Subcutaneous abdominal adipose tissue (tissue), 5 donors: Measurements from ENCODE around the gene BICRA.
A peak's percentile ranks its signal among the peaks of the same experiment; 100 is the strongest.
"Not testable (repeated sequence)": the region's sequence is repeated elsewhere in the genome, so short reads cannot be mapped to it uniquely, and the experiment has no call there.

ENCODE experiments used
- H3K27ac ChIP-seq: one replicate; pipeline ENCODE4 v1.7.0; 2013; ENCODE audit warnings: low read depth, mild to moderate bottlenecking, inconsistent platforms, low read length, moderate library complexity
- H3K27me3 ChIP-seq, 5 donors: one replicate each; pipeline ENCODE4 v1.7.0; 2013; ENCODE audit warnings: low read length in 5 of 5, inconsistent platforms in 1 of 5; ENCODE audit not compliant: control insufficient read depth in 5 of 5, insufficient read depth in 4 of 5
- H3K36me3 ChIP-seq, 5 donors: one replicate each; pipeline ENCODE4 v1.7.0; 2013; ENCODE audit warnings: low read length in 5 of 5; ENCODE audit not compliant: control insufficient read depth in 5 of 5, insufficient read depth in 5 of 5
- H3K4me1 ChIP-seq, 5 donors: one replicate each; pipeline ENCODE4 v1.7.0; 2013; ENCODE audit warnings: low read length in 5 of 5, mild to moderate bottlenecking in 3 of 5, moderate library complexity in 1 of 5; ENCODE audit not compliant: control insufficient read depth in 5 of 5, insufficient read depth in 5 of 5
- H3K4me3 ChIP-seq, 5 donors: one replicate each; pipeline ENCODE4 v1.7.0; 2013; ENCODE audit warnings: low read length in 5 of 5, low read depth in 1 of 5
- H3K9ac ChIP-seq, 5 donors: one replicate each; pipeline ENCODE4 v1.7.0; 2013; ENCODE audit warnings: low read length in 5 of 5, mild to moderate bottlenecking in 4 of 5, moderate library complexity in 3 of 5
- H3K9me3 ChIP-seq, 5 donors: one replicate each; pipeline ENCODE4 v1.7.0; 2013; ENCODE audit warnings: low read length in 5 of 5; ENCODE audit not compliant: control insufficient read depth in 5 of 5
- donor health status: healthy.
- donor health status: healthy.
- donor health status: healthy.
- donor health status: healthy.
- donor health status: healthy.

The BICRA gene

GRCh38 chr19:47735131-47735530, 126.2 kb downstream of the BICRA start:
- Histone ChIP-seq H3K27me3 (no peaks in the 10 kb centered on the region), H3K9me3 (no peaks in the 10 kb centered on the region), H3K4me3 (no peak overlapping the region), H3K36me3 (peaks cover 0 to 70% (median 47%) of the 10 kb centered on the region in 5 donors), H3K27ac (no peak overlapping the region), H3K4me1 (peaks cover 0 to 8% (median 6%) of the 10 kb centered on the region in 5 donors), H3K9ac (no peak overlapping the region)

GRCh38 chr19:47740866-47741519, 132.1 kb downstream of the BICRA start:
- no peak overlapping the region for H3K4me3 ChIP-seq
- no peaks in the 10 kb centered on the region for H3K9me3 ChIP-seq
- H3K9ac ChIP-seq = no peak overlapping the region
- H3K36me3 ChIP-seq = peaks cover 0 to 49% (median 39%) of the 10 kb centered on the region in 5 donors
- H3K4me1 ChIP-seq = peaks cover 14 to 36% (median 24%) of the 10 kb centered on the region in 5 donors
- peaks cover 0 to 8% (median 0%) of the 10 kb centered on the region in 5 donors for H3K27me3 ChIP-seq
- H3K27ac ChIP-seq = peak overlapping the region; percentile 99

GRCh38 chr19:47741544-47742140, 132.7 kb downstream of the BICRA start:
- H3K36me3 ChIP-seq = peaks cover 0 to 43% (median 33%) of the 10 kb centered on the region in 5 donors
- H3K4me1 ChIP-seq = peaks cover 14 to 39% (median 30%) of the 10 kb centered on the region in 5 donors
- no peak overlapping the region for H3K9ac ChIP-seq
- H3K27ac ChIP-seq = peak overlapping the region; percentile 99
- peaks cover 0 to 8% (median 0%) of the 10 kb centered on the region in 5 donors for H3K27me3 ChIP-seq
- no peaks in the 10 kb centered on the region for H3K9me3 ChIP-seq
- no peak overlapping the region for H3K4me3 ChIP-seq

- H3K9ac ChIP-seq = peak overlapping the region; percentile 56 to 98 (median 71)
- peak overlapping the region in 4 of 5 donors; percentile 18 to 56 (median 34) for H3K4me3 ChIP-seq
- H3K4me1 ChIP-seq = peaks cover 14 to 43% (median 34%) of the 10 kb centered on the region in 5 donors
- peak overlapping the region; percentile 99 for H3K27ac ChIP-seq
- H3K9me3 ChIP-seq = no peaks in the 10 kb centered on the region
- H3K27me3 ChIP-seq = peaks cover 0 to 8% (median 0%) of the 10 kb centered on the region in 5 donors
- H3K36me3 ChIP-seq = peaks cover 0 to 43% (median 38%) of the 10 kb centered on the region in 5 donors
These were observed 133.7 kb downstream of the BICRA start for GRCh38 chr19:47742634-47743033.

GRCh38 chr19:47745010-47745901, 136.3 kb downstream of the BICRA start, which contains the start of gene NOP53:
TSS of gene NOP53 (plus strand) at chr19:47745546. CDS start at chr19:47745560, 14 bp downstream.
- Histone ChIP-seq H3K9me3 (no peaks in the 10 kb centered on the region), H3K4me1 (peaks cover 14 to 43% (median 34%) of the 10 kb centered on the region in 5 donors), H3K36me3 (peaks cover 0 to 45% (median 40%) of the 10 kb centered on the region in 5 donors), H3K9ac (peak within 1 kb of the TSS; percentile 63 to 94 (median 78)), H3K4me3 (peak within 1 kb of the TSS; percentile 70 to 85 (median 75)), H3K27me3 (peaks cover 0 to 8% (median 0%) of the 10 kb centered on the region in 5 donors), H3K27ac (peak within 1 kb of the TSS; percentile 99)

GRCh38 chr19:47746129-47746528, 137.2 kb downstream of the BICRA start:
- H3K4me3 ChIP-seq = peak overlapping the region; percentile 70 to 85 (median 75)
- H3K27me3 ChIP-seq, H3K9me3 ChIP-seq, H3K27ac ChIP-seq: not testable (repeated sequence)
- peaks cover 0 to 47% (median 42%) of the 10 kb centered on the region in 5 donors for H3K36me3 ChIP-seq
- peaks cover 14 to 43% (median 34%) of the 10 kb centered on the region in 5 donors for H3K4me1 ChIP-seq
- H3K9ac ChIP-seq = peak overlapping the region in 1 of 5 donors; percentile 51

GRCh38 chr19:47749326-47749725, 140.4 kb downstream of the BICRA start:
- peaks cover 0 to 66% (median 64%) of the 10 kb centered on the region in 5 donors for H3K36me3 ChIP-seq
- H3K27me3 ChIP-seq = no peaks in the 10 kb centered on the region
- H3K4me1 ChIP-seq = peaks cover 3 to 22% (median 20%) of the 10 kb centered on the region in 5 donors
- no peak overlapping the region for H3K27ac ChIP-seq
- H3K9me3 ChIP-seq = no peaks in the 10 kb centered on the region
- no peak overlapping the region for H3K4me3 ChIP-seq
- H3K9ac ChIP-seq = no peak overlapping the region

- Histone ChIP-seq H3K27me3 (no peaks in the 10 kb centered on the region), H3K4me1 (peaks cover 0 to 14% (median 13%) of the 10 kb centered on the region in 5 donors), H3K9me3 (no peaks in the 10 kb centered on the region), H3K27ac (no peak overlapping the region), H3K36me3 (peaks cover 0 to 78% (median 77%) of the 10 kb centered on the region in 5 donors), H3K4me3 (no peak overlapping the region), H3K9ac (no peak overlapping the region)
These were observed 141.8 kb downstream of the BICRA start for GRCh38 chr19:47750752-47751151.

- Histone ChIP-seq H3K9me3 (no peaks in the 10 kb centered on the region), H3K4me3 (no peak overlapping the region), H3K36me3 (peaks cover 0 to 97% (median 89%) of the 10 kb centered on the region in 5 donors), H3K4me1 (no peaks in the 10 kb centered on the region), H3K27ac (no peak overlapping the region), H3K27me3 (no peaks in the 10 kb centered on the region), H3K9ac (no peak overlapping the region)
These were observed 143.7 kb downstream of the BICRA start for GRCh38 chr19:47752440-47753211.
